D341Med (cell line): ENCODE data around the gene UPF2.
"Not testable (repeated sequence)": the region's sequence is repeated elsewhere in the genome, so short reads cannot be mapped to it uniquely, and the experiment has no call there.

Experiments used
- DNase-seq: peaks from one replicate; pipeline ENCODE4 v3.0.0; 2012; ENCODE audit warnings: low spot score

UPF2 gene

GRCh38 chr10:11907914-11908313 is 134.7 kb downstream of the UPF2 start:
- no peak for DNase-seq

DNA sequence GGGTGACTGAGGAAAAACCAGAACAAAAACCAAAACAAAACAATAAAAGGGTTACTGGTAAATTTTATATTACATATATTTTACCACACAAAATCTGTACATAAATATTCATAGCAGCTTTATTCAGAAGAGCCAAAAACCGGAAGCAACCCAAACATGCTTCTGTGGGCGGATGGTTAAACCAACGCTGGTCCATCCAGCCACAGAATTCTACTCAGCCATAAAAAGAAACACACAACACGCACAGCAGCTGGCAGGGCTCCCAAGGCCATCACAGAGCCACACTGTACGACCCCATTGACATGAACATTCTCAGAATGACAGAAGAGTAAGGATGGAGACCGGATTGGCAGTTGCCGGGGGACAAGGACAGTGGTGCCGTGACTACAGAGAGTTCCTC is 135.9 kb downstream of the UPF2 start:
- no peak for DNase-seq

- DNase-seq: no peak
These were observed 140.0 kb downstream of the UPF2 start for GRCh38 chr10:11902646-11903045.

GRCh38 chr10:11901833-11902475 is 140.7 kb downstream of the UPF2 start:
- no peak for DNase-seq

DNA sequence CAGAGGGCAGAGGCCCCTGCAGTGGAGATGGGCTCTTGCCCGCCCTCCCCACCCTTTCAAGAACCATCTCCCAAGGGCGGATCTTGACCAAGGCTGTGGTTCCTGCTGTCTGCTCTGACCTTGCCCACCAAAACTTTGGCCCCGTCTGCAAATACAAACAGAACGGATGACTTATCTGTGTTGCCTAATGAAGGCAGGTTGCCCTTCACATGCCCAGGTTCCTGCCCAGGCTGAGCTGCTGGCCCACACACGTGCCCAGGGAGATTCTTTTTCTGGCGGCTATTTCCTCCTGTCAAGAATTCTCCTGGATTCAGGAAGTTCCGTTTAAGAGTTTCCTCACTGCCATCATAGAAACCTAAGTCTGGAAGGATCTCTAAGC is 141.2 kb downstream of the UPF2 start:
- no peak for DNase-seq

DNA sequence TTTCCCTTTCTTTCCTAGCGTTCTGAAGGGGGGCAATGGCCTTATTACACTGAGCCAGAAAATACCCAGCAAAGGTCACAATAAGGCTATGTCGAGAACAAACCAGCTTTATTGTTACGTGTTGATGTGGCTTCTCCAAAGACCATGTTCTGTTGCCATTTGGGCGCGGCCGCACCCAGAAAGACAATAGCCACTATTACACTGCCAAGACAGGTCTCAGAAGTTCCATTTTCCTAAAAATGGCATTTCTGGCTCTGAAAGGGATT is 141.6 kb downstream of the UPF2 start:
- DNase-seq: no peak

- DNase-seq: no peak
These were observed 143.3 kb downstream of the UPF2 start for GRCh38 chr10:11899067-11899876.

DNA sequence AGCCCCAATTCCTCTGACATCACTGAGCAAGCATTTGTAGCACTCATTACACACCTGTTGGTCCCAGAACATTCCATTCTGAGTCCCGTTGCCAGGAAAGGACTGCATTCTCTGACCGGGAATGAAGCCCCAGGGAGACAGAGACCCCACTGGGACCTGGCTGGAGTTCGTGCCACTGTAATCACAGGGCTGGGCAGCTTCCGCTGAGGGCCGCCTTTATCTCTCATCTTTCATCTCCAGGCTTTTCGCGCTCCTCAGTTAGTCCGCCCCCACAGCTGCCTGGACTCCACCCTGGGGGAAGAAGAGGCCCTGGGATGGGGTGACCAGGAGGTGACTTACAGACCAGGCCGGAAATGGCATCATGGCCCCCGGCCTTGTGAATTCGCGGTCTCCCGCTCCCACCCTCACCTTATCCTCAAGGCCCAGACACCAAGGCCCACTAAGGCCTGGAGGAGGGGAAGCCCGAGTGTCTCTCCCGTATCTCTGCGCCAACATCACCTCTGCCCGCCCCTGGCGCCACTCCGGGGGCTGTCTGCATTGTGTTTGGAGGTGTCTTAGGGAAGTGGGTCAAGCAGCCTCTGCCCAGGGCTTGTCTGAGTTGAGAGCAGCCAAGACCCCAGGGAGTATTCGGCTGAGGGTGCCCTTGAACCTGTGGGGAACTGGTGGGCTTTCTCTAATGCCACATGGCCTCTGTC is 144.1 kb downstream of the UPF2 start:
- DNase-seq: no peak

DNA sequence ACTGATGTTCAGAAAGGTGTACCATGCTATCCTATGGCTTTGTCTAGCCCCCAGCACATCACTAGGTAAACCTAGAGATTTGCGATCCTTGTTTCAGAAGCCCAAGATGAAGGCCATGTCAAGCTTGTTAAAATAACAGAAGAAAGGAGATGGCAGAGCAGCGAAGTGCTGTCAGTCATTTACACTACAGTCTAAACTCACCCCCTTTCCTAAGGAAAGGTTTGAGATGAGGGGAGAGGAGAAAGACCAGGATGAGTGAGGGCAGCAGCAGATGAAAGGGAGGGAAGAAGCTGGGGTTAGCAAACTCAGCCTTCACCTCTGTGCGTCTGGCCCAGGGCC is 144.6 kb downstream of the UPF2 start:
- no peak for DNase-seq

- DNase-seq: no peak
These were observed 145.9 kb downstream of the UPF2 start for GRCh38 chr10:11896549-11897200.

DNA sequence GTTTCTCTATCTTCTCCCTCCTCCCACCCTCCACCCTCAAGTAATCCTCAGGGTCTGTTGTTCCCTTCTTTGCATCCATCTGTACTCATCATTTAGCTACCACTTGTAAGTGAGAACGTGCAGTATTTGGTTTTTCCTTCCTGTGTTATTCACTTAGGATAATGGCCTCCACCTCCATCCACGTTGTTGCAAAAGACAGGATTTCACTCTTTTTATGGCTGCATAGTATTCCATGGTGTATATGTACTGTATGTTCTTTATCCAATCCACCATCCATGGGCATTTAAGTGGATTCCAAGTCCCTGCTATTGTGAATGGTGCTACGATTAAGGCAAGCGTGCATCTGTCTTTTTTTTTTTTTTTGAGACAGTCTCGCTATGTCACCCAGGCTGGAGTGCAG is 147.0 kb downstream of the UPF2 start:
- no peak for DNase-seq

DNA sequence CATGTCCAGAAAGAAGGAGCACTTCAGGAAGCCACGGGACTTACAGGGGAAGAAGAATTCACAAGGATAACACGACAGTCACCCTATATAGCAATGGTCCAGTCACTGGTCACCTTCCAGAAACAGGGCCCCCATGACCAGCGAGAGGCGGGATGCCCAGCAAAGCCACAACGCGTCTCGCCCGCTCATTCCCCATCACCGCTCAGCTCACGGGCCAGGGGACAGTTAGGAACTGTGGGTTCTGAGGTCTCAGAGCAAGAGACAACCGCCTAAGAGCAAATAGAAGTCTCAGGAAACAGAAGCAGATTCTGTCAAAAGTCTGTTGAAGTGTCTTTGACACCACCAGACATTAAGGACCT is 147.5 kb downstream of the UPF2 start:
- DNase-seq: no peak

DNA sequence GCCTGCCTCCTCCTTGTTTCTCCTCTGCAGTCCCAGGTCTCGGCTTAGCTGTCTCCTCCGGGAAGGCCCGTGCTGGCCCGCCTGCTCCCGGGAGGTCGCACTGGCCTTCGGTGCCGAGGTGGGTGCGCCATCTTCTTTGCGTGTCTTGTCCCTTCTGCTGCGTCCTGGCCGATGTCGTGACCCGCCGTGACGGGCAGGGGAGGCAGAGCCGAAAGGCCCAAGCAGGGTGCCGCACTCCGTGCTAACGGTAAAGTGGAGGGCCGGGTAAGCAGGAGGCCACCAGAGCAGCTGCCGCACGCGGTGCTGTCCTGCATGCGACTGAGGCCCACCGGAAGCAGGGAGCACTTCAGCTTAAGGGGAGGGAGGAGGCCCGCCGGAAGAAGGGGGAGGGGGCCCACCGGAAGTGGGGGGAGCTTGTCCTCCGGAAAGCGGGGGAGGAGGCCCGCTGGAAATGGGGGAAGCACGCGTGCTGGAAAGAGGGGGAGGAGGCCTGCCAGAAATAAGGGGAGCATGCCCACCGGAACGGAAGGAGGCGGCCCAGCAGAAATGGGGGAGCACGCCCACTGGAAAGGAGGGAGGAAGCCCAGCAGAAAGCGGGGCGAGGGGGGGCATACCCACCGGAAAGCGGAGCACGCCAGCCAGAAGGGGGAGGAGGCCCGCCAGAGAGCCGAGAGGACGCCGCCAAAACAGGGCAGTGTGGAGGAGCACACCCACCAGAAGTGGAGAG is 148.1 kb downstream of the UPF2 start:
- DNase-seq: no peak

DNA sequence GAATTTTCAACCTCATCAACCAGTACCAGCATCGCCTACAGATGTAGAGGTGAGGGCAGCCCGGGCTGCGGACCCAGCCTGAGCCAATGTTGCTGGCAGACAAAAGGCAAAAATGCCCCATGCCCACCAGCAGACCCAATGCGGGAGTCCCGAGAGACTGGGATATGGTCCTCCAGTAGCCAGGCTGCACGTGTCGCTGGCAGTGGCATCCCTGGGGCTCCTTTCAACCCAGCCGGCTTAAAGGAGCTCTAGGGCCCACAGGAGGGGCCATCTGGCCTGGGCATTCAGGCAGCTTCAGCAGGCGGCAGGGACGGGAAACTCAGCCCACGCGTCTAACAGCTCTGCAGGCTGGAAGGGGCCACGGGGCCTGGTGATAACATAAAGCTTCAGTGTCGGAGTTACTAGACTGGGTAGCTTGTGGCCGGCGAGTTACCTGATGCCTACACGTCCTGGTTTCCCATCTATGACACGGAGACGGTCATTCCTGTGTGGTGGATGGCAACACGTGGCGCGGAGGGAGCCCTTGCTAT is 148.8 kb downstream of the UPF2 start:
- DNase-seq: no peak

- no peak for DNase-seq
These were observed 150.7 kb downstream of the UPF2 start for GRCh38 chr10:11891776-11892486.

- DNase-seq: not testable (repeated sequence)
These were observed 153.3 kb downstream of the UPF2 start for GRCh38 chr10:11889263-11889662.

DNA sequence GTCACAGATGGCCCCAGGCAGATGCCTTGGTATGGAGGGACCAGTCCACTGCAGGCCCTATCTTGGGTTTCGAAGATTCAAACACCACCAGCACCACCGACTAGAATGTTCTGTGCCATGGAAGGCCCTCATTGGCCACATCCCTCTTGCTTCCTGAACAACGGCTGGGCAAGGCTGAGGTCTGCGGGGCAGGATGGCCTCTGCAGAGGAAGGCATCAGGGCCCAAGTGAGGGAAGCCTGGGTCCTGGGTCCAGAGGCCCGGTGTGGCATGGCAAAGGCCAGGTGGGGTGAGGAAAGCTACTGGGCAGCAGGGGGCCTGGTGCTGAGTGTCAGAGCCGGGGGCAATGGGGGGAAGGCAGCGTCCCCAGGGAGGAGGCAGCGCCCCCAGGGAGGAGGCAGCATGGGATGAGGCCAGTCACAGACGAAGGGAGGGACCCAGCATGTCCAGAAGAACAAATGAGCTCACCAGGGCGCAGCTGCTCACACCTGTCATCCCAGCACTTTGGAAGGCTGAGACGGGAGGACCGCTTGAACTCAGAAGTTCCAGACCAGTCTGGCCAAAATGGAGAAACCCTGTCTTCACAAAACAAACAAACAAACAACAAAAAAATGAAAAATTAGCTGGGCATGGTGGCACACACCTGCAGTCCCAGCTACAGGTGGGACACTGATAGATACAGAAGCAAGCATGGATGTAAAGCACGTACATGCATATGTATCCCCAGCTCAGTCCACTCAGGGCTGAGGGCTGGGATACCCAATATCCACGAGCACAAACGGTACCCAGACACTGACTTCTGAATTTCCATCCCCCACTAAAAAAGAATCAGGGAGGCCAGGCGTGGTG is 155.0 kb downstream of the UPF2 start:
- no peak for DNase-seq

- no peak for DNase-seq
These were observed 155.8 kb downstream of the UPF2 start for GRCh38 chr10:11886851-11887250.

GRCh38 chr10:11886138-11886474 is 156.5 kb downstream of the UPF2 start:
- no peak for DNase-seq

DNA sequence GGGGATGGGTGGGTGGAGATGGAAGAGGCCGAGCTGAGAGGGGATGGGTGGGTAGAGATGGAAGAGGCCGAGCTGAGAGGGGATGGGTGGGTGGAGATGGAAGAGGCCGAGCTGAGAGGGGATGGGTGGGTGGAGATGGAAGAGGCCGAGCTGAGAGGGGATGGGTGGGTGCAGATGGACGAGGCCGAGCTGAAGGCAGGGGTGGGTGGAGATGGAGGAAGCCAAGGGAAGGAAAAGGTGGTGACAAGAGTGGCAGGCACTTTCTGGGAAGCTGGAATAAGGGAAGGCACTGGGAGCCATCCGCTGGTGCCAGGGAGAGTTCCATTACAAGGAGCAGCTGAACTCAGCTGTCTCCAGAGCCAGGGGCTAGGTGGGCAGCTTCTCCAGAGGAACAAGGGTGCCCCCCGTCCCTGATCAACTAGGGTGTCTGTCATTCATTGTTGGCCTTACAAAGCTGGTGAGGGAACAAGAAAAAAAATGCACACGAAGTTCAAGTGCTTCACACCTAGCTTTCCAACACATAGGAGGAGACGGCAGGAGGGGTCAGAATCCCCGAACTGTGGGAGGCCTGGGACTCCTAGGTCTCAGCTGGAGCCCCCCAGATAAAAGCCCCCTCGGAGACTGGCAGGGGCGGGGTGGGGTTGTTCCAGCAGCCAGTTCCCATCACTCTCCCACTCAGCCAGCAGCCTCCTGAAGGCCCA is 157.0 kb downstream of the UPF2 start:
- DNase-seq: no peak
